GM19328 (cell line): ENCODE data around the gene HOXB5.

Experiments
- ATAC-seq: cut with Tn5 transposase; IDR thresholded peaks from one replicate; pipeline ENCODE4 v1.9.1; 2021; ENCODE audit warnings: mild to moderate bottlenecking, moderate library complexity; ENCODE audit not compliant: unreplicated experiment

Gene HOXB5

DNA sequence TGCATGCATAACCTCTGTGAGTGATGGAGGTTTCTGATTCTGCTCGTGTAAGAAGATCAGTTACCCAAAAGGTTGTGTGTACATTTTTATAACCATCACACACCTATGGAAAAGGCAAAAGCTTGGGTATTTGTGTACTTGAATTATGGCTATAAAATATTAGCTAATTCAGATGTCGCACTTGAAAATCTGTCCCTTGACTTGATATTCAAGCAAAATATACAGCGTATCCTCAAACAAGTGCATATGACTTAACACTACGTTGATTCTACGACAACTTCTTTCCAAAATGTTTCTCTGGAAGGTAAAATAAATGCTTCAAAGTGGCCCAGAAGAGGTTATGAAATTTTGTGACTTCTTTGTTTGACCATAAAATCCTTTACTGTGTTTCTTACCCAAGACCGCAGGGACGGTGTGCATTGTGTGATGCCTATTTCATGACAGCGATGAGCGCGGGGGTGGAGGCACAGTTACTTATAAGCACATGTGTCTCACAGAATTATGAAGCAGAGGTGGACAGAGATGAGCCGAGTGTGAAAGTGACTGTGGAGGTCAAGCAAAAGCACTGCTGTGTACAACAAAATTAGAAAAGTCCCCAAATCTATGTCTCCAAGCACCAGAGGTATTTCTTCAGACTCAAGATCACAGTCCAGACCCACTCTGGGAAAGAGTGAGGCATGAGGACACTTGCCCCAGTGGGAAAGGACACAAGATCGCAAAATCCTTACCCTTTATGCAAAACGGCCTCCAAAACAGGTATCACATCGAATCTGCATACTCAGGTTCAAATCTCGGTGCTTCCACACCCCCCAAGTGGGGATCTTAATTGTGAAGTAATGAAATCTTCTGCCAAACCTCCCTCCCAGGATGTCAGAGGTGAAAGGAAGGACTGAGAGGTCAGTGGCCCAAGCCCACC, 36.7 kb upstream of the HOXB5 start:
- no peak for ATAC-seq

DNA sequence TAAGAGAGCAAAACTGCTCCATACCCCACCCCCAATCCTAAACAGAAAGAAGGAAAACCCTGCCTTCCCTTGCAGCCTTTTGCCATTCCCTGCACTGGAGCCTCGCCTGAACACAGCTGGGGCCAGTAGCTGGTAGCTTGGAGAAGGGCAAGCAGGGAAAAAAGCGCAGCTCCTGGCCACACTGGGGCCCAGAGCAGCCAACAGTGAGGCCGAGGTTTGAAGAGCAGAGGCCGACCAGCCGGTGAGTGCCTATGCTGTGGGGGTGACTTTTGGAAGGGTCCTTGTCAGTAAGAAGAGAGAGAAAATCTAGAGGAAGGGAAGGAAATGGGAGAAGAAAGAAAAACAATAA, 35.8 kb upstream of the HOXB5 start:
- no peak for ATAC-seq

DNA sequence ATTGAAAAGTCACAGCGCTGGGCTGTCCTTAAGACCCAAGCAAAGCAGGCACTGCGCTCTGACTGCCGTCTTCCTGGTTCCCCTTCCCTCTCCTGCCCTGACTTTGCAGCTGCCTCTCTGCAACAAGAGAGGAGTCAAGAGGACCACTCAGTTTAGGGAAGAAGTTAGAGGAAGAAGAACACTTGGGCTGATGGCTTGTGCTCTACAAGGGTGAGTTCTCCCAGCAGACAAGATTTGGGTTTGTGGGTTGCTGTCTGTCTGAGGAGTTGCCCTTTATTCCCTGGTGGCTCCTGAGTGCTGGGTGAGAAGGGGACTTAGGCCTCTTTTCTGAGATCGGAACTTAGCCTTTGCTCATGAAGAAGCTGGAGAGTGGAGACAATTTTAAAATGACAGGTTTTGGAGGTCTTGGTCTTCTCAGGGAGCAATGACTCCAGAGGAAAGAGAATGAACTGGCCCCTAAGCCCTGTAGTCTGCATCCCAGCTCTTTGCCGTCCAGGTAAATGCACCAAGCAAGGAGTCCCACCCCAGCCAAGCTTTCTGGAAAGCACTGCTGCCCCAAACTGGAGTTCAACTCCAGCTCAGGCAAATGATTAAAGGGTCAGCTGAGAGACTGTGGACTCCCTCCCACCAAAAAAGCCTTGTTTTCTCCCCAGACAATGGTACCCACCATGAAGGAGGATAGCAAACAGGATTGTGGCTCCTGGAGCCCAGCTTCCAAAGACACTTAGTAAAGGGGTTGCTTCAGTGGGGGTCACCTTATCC, 35.3 kb upstream of the HOXB5 start:
- ATAC-seq: no peak

DNA sequence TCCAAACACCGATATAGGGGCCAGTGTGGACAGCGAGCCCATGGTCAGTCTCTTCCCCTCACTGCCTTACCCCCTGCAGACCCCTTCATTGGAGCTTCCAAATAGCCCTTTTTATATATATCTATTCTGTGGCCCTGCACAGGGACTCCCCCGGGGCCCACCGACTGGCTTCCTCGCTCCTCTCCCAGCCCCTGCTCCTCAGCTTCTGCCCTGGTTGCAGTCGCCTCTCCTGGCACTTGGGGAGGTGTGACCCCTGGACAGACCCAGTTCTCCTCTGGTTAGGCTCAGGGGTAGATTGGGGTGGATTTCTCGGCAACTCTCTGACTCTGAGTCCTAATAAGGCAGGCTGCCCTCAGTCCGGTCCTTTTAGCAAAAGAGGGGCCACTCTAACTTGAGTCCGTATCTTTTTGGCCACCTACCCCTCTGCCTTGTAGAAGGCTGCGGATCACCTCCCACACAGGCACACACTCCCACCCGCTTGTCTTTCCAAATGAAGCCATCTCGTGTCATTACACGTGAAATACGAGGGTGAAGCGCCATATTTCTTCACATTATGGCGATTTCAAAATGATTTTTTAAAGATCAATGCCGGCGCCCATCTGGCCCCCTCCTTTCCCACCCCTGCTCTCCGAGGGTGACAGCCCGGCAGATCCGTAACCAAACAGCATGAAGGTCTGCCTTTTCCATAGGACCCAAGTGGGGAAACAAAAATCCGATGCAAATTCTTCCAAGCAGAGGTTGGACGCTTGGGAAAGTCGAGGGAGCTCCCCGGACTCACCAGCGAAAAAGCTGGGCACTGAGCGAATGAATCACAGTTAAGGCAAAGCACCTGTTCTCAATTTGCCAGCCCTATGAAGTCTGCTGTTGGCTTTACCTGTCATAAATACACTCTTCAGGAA, 34.3 kb upstream of the HOXB5 start:
- no peak for ATAC-seq

DNA sequence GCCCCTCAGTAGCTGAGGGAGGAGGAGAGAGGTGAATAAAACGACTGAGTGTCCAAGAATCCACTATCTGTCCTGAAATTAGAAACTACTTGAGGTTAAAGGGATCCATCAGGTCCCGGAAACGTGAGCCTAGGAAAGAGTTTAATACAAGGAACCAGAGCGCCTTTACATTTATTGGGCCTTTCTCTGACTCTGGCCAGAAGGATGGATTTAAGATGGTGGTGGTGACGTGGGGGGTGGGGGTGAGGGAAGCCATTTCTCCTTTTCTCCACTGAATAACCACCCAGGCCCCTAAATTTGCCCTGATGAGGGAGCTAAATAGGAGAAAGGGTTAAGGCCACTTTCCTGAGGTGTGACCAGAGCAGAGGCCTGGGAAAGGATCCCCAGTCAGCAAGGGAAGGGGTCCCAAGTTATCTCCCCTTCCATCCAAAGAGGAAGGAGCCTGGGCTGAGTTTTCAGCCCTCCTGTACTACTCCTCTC, 33.6 kb upstream of the HOXB5 start:
- no peak for ATAC-seq

DNA sequence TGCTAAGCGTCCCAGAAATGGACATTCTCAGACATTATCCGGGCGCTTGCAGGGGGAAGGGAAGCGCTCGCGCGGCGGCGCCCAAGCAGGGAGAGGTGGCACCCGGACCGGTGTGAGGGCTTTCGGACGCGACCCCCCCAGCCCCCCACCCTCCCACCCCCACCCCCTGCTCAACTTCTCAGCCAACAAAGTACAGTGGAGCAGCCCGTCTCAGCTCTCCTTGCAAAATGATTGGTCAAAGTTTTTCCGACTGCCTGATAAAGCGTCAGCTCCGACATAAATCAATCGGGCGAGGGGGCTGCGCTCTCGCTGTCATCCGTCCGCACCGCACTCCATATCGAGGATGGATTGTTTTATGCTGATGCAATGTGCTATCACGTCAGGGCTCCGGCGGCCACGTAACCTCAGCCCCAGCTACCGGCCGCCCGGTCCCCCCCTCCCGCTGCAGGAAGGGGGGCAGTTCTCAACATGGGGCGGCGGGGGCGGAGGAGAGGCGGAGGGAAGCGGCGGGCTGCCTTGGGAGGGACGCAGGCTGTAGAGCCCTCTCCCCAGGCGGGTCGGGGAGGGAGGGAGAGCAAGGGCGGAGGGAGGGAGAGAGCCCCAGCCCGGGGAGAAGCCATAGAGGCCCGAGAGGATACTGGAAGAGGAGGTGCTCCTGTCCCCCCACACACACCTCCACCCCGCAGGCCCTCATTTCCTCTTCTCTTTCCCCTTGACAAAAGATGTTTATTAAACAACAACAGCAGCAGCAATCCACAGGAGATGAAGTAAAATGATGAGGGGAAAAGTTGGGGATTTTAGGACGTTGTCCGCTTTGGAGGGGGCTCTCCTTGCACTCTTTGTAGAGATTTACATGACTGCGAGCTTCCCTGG, 32.9 kb upstream of the HOXB5 start, which contains the start of gene HOXB9:
Gene HOXB9 (minus strand): TSS at position 114 of the 873 bp plus-strand sequence. CDS start 89 bp downstream, at position 25.
- ATAC-seq: no peak

DNA sequence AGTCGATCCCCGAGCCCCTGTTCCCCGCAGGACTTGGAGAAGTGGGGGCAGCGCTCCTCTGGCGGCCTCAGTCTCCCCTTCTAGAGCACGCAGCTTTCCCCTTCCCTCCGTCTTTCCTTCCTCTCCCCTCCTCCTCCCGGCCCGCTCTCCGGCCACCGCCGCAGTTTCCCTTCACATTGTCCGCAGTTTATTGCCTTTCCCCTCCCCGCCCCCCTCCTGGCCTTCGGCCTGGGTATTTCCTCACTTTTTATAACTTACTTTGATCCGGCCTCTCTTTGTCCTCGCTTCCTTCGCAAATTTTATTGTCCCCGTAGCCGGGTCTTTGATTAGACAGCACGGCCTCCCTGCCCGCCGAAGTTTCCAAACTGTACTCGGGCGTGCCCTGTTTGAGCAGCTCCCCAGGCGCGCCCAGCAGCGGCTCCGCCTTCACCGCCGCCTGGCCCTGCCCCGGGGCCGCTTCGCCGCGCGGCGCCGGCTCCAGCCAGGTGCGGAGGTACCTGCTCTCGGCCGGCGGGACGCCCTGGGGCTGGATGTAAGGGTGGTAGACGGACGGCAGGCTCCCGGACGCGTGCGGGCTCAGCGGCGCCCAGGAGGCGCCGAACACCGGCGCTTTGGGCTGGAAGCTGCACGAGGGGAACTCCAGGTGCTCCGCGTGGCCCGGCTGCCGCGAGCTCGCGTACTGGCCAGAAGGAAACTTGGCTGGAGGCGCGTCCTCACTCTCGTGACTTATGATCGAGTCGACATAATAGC, 32.1 kb upstream of the HOXB5 start:
- ATAC-seq: no peak

DNA sequence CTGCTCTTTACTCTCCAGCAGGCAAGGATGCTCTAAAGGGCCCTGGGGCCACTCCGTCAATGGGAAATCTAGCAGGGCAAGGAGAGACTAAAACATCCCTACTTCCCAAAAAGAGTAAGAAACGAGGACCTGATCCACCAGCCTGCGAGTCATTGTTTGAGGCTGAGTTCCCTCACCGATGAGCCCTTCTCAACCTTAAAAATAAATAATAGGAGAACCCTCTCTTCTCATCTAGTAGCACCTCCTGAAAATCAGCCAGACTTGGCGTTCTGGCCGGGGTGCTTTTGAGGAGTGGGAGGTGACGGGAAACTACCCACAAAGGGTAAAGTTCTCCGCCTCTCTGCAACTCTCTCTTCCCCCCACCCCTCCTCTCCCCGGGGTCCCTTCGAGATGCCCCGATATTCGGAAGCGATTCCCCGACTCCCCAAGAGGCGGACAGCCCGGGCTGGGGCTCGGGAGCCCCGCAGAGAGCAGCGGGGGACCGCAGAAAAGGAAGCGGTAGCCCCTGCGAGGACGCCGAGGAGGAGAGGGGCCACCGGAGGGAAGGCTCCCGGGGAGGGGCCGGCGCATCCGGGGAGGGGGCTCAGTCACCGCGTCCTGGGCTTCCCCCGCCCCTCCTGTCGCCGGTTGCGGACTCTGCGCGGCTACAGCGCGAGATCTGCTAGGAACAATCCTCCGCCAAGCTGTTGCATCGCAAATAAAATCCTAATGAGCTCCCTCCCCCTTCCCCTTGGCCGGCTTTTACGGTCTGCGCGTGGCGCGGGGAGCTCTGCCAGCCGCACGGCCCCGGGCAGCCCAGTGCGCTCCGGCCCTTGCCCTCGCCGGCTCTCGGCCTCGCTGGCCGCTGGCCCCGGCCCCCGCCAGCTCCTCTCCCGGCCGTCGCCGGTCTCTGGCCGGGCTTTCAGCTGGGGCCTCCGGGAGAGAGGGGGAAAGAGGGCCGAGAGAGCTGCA, 31.2 kb upstream of the HOXB5 start:
- ATAC-seq: no peak

DNA sequence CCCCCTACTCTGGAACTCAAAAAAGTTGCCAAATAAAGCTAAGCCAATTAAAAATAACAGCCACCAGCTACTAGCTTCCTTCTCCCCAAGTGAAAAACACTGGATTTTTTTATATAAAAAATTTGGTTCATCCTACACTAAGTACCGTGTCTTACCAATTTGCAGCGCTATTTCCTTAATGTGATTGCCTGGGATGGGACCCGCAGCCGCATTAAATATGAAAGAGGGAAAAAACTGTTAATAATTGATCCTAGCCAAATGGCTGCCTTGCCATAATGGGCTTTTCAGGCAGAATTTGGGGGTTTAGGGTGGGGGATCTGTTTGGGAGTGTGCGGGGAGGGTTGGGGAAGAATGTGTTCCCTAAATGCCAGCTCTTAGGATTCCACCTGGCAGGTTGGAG, 30.5 kb upstream of the HOXB5 start:
- ATAC-seq: no peak

DNA sequence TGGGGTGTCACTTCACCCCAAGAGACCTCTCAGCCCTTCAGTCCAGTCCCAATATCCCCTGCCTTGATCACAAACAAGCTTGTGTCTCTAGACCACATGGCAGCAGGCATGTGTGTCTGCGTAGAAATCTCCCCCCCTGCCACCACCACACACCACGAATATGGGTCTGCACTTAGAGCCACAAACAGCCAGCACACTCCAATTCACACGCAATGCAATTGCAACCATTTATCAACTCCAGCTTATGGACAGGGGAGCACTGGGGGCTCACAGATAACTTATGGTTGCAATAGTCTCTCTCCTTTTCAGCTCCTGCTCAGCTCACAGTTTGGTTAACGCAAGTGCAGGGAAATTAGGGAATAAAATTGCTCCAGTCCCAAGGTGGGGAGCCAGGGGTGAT, 30.0 kb upstream of the HOXB5 start:
- ATAC-seq: no peak

DNA sequence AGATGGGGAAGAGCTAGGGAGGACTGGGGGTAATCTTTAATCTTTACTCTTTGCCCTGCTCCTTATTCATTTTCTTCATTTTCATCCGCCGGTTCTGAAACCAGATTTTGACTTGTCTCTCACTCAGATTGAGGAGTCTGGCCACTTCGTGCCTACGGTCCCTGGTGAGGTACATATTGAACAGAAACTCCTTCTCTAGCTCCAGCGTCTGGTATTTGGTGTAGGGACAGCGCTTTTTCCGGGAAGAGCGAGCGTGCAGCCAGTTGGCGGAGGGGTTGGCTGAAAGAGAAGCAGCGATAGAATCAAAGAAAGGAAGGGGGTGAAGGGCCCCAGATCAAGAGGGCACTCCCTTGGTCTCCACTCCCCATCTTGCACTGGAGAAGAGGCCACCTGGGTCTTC, 29.3 kb upstream of the HOXB5 start:
- ATAC-seq: no peak

DNA sequence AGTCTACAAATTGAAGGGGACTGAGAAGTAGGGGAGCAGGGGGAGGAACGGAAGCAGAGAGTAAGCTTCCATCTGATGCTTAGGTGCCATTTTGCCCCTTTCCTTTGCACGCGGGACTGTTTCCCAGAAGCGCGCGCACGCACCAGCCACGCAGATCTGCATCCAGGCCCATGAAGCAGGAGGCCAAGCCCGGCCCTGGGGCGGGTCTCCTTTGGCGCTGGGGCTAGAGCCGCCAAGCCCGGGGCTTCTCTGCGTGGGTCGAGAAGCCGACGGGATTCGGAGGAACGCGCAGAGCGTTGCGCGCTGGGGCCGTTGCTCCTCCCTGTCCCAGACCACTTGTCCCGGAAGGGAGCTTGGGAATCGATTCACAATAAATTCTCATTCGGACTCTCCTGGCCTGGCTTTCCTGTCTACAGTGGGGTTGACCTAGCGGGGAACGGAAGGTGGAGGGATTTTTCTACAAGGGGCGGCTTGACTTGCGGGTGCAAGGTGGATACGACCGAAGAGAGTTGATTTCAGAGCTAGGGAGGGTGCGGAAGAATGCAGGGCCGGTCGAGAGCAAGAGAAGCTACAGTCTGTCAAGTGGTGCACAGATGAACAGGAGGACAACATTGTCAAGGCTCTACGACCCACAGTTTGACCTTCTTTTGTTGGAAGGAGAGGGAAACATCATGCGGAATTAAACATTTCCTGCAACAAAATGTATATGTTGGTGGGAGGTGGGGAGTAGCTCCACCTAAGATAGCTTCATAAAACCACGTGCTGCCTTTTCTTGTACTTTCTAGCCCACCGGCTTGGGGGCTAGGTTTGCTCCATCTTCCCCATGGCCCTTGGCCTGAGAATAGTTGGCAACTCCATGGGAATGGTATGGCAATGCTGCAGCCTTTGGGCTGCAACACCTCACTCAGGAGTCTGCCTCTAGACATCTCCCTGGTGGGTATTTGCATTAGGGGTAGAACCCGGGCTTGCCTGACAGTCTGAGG, 28.1 kb upstream of the HOXB5 start:
- no peak for ATAC-seq

DNA sequence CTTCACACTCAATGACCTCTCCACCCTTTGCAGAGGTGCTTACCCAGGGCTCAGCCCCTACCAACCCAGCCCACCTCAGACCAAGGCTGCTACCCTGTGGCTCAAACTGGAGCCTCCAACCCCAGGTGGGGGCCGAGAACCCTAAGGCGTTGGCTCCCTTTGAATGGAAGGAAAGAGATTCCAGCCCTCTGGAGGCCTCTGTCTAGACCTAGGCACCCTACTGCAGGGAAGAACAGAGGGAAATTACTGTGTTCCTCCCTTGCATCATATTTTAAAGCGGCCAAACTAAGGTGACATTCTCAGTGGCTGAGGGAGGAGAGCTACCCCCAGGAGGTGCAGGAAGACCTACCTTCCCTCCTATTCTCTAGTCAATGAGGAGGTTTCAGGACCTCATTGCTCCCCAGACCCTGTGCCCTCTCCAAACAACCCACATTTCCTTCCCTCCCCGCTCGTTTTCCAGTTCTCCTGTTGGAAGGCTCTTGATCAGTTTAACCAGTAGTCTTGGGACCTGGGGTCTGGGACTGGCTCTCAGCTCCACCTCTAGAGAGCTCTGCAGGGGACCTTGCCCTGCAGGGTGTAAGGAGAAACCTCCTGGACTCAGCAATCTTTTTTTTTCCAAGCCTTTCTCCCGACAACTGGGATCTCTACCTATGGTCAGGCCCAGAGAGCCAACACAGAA, 27.0 kb upstream of the HOXB5 start:
- no peak for ATAC-seq

DNA sequence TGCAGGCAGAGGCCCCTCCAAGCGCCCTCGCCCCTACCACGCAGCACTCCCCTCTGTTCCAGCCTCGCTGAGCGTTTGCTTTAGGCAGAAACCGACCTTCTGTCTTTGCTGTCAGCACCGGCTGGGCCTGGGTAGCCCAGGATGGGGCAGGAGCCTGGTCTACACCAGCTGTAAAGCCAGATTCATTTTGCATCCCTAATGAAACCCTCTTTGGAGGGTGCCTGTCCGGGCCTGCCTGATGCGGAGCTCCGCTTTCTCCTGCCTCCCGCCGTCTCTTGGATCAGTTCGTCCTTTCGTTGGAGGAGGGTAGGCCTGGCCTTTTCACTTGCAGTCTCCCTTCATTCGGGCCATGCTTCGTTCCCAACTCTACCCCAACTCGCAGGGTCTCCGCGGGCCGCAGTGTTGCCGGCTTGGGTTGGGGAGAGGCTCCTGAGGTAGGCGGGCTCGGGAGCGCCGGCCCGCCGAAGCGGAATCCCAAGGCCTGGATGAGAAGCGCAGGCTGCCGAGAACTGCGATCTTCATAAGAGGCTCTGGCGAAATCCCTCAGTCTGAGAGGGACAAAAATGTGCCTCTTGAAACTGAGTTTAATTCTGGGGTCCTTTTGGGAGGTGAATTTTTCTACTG, 26.4 kb upstream of the HOXB5 start:
- no peak for ATAC-seq

DNA sequence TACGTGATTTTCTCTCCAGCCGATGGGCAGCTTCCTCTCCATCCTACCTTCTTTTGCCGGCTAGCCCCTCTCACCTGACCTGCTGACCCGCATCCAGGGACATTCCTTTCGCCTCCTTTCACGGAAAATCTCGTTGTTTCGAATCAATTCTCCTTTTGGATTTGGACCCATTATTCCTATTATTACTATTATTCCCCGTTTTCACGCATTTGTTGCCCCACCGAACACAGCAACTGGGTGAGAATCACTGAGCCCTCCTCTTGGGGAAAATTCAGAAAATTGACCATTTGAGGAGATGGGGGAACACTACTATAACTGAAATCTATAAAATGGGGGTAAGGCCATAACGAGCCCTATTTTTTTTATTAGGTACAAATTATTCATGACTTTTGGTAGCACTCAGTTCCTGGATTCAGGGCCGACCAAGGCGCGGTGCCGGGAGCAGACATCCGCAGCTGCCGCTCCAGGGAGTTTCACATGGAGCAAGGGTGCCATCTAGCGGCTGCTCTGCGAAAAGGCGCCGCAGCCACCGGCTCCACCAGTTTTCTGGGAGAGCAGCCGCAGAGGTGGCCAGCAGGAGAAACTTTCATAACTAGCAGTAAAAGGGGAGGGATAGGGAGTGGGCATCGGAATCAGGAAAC, 24.8 kb upstream of the HOXB5 start:
- no peak for ATAC-seq
